Stimulated activated CD8-positive, alpha-beta memory T cell treated with anti-CD3 and anti-CD28 coated beads, Interleukin-4, amount 100 ng/mL, for 48 hours (primary cell): ENCODE measurements around the gene FBXO3.

Source experiments
- DNase-seq: peaks from one replicate; pipeline ENCODE4 v3.0.0-alpha.2; 2020

The FBXO3 gene

GRCh38 chr11:33700502-33701271 lies 73.6 kb downstream of the FBXO3 start, which contains the start of gene C11orf91:
TSS of gene C11orf91 (minus strand) at chr11:33700826. CDS start at chr11:33700740, 86 bp downstream.
- DNase-seq, result peak; percentile 98

GRCh38 chr11:33700063-33700501 lies 74.2 kb downstream of the FBXO3 start:
- DNase-seq, result no peak

GRCh38 chr11:33699515-33700062 lies 74.7 kb downstream of the FBXO3 start:
- DNase-seq, result no peak

- no peak for DNase-seq
Measured at GRCh38 chr11:33698921-33699320, 75.4 kb downstream of the FBXO3 start.

GRCh38 chr11:33697997-33698396 lies 76.3 kb downstream of the FBXO3 start:
- no peak for DNase-seq

- DNase-seq, result no peak
Measured at GRCh38 chr11:33696931-33697638, 77.2 kb downstream of the FBXO3 start.

GRCh38 chr11:33696411-33696810 lies 77.9 kb downstream of the FBXO3 start:
- no peak for DNase-seq

GRCh38 chr11:33695051-33695566 lies 79.2 kb downstream of the FBXO3 start:
- DNase-seq, result no peak

- DNase-seq, result no peak
Measured at GRCh38 chr11:33694346-33695050, 79.8 kb downstream of the FBXO3 start.

GRCh38 chr11:33692541-33692940 lies 81.8 kb downstream of the FBXO3 start:
- no peak for DNase-seq

- no peak for DNase-seq
Measured at GRCh38 chr11:33692013-33692504, 82.3 kb downstream of the FBXO3 start.

- DNase-seq, result no peak
Measured at GRCh38 chr11:33691066-33691864, 83.1 kb downstream of the FBXO3 start.
